GM12892 (cell line): ENCODE data around the gene SSBP3.

Experiments used
- POLR2A ChIP-seq: IDR thresholded peaks from 2 replicates; pipeline ENCODE4 v1.6.1; 2011; ENCODE audit warnings: low read depth, low read length, control low read depth
- TAF1 ChIP-seq: IDR thresholded peaks from 2 replicates; pipeline ENCODE4 v1.6.1; 2011; ENCODE audit warnings: low read depth, mild to moderate bottlenecking, control low read depth, low read length, borderline replicate concordance

GRCh38 chr1:54350360-54350759 lies 55.8 kb downstream of the SSBP3 start:
- TF ChIP-seq POLR2A (no peak), TAF1 (no peak)
